ENCODE data around the gene CLK3. TPM values are rescaled to one million over a fixed set of nuclear protein-coding genes. Genes with fewer than 3 reads are reported as not detected.
A peak's percentile ranks its signal among the peaks of the same experiment; 100 is the strongest.

The CLK3 gene
- total and polyA plus RNA-seq, 2 donors (not counting 1 experiment from before 2014, with no cell fraction given): 176 to 350 TPM

- H3K27ac ChIP-seq (ENCODE audit: low read length in 2 of 2): peak overlapping the region; percentile 93 to 99
- peak overlapping the region; percentile 100 for H3K9ac ChIP-seq (ENCODE audit: low read length)
- peaks cover 42% of the 10 kb centered on the region for H3K4me1 Mint-ChIP-seq
- H3K27me3 ChIP-seq (replicated peaks in 1 of 4; ENCODE audit: control extremely low read depth in 1 of 4, control insufficient read depth in 3 of 4, insufficient read depth in 4 of 4, low read length in 3 of 4): no peaks in the 10 kb centered on the region
- intact Hi-C loops (cut with micrococcal nuclease): loop anchor here (5.0 kb wide), 2 partner anchors 406 to 836 kb away; partner anchors contain the start of genes PPCDC and SIN3A
- H3K27ac Mint-ChIP-seq: peak overlapping the region; percentile 97
- peaks cover 18 to 45% of the 10 kb centered on the region in 2 donors for H3K4me1 ChIP-seq (ENCODE audit: control insufficient read depth in 2 of 2, insufficient read depth in 2 of 2, low read length in 2 of 2)
- H3K27me3 Mint-ChIP-seq: no peaks in the 10 kb centered on the region
- 3% methylated on average over 18 of the region's 18 CpGs for WGBS (ENCODE audit: insufficient coverage)
- peak overlapping the region; percentile 26 to 100 (median 100) for H3K4me3 ChIP-seq (ENCODE audit: control extremely low read depth in 1 of 5, extremely low read depth in 1 of 5, insufficient read depth in 1 of 5, low read depth in 2 of 5, low read length in 4 of 5)
- ATAC-seq (ENCODE audit: low read depth): no peak
- peak overlapping the region; percentile 92 for H3K4me3 Mint-ChIP-seq
- peaks cover 57% of the 10 kb centered on the region for H4K20me1 ChIP-seq (ENCODE audit: control insufficient read depth, insufficient read depth, low read length, poor library complexity, severe bottlenecking)
- no peaks in the 10 kb centered on the region for H3K9me3 Mint-ChIP-seq (ENCODE audit: insufficient read depth)
- no peaks in the 10 kb centered on the region for H3K9me3 ChIP-seq (ENCODE audit: control extremely low read depth in 1 of 3, control insufficient read depth in 2 of 3, insufficient read depth in 1 of 3, low read length in 2 of 3)
- peak overlapping the region; percentile 99 for H3K4me2 ChIP-seq (replicated peaks; ENCODE audit: low read depth, low read length, poor library complexity, severe bottlenecking)
- ChIA-PET POLR2A (interaction anchor here (0.6 to 1.5 kb wide), 2 partner anchors 171 to 951 kb away, joined by 3 to 4 read pairs; no protein-coding TSS in a partner anchor), CTCF (interaction anchor here (1.4 to 17.8 kb wide), 5 partner anchors 17 to 234 kb away, joined by 5 to 371 read pairs (median 5); no protein-coding TSS in a partner anchor)
- peak overlapping the region; percentile 85 for H2AFZ ChIP-seq (ENCODE audit: insufficient read depth, low read depth, low read length, poor library complexity, severe bottlenecking)
- H3K79me2 ChIP-seq (ENCODE audit: control insufficient read depth, insufficient read depth, low read length): peaks cover 63% of the 10 kb centered on the region
- TF ChIP-seq EZH2 (IDR thresholded peaks at IDR 0.05; ENCODE audit: borderline replicate concordance, insufficient read depth, low read depth, low read length, poor library complexity, severe bottlenecking): no peak
- TF ChIP-seq, protein P1, sequence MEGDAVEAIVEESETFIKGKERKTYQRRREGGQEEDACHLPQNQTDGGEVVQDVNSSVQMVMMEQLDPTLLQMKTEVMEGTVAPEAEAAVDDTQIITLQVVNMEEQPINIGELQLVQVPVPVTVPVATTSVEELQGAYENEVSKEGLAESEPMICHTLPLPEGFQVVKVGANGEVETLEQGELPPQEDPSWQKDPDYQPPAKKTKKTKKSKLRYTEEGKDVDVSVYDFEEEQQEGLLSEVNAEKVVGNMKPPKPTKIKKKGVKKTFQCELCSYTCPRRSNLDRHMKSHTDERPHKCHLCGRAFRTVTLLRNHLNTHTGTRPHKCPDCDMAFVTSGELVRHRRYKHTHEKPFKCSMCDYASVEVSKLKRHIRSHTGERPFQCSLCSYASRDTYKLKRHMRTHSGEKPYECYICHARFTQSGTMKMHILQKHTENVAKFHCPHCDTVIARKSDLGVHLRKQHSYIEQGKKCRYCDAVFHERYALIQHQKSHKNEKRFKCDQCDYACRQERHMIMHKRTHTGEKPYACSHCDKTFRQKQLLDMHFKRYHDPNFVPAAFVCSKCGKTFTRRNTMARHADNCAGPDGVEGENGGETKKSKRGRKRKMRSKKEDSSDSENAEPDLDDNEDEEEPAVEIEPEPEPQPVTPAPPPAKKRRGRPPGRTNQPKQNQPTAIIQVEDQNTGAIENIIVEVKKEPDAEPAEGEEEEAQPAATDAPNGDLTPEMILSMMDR (IDR thresholded peaks at IDR 0.05): no peak
- DNase-seq: peak; percentile 61
- H3K36me3 ChIP-seq (replicated peaks in 1 of 2; ENCODE audit: control extremely low read depth in 1 of 2, control insufficient read depth in 1 of 2, extremely low read depth in 1 of 2, insufficient read depth in 2 of 2, low read length in 1 of 2): peaks cover 0 to 31% of the 10 kb centered on the region in 2 experiments
Observed at GRCh38 chr15:74616366-74616939, 817 bp downstream of the CLK3 start.

GRCh38 chr15:74616996-74617395 is 1.4 kb downstream of the CLK3 start:
- peaks cover 63% of the 10 kb centered on the region for H4K20me1 ChIP-seq (ENCODE audit: control insufficient read depth, insufficient read depth, low read length, poor library complexity, severe bottlenecking)
- peak overlapping the region; percentile 93 to 99 for H3K27ac ChIP-seq (ENCODE audit: low read length in 2 of 2)
- H3K79me2 ChIP-seq (ENCODE audit: control insufficient read depth, insufficient read depth, low read length): peaks cover 69% of the 10 kb centered on the region
- no peaks in the 10 kb centered on the region for H3K27me3 Mint-ChIP-seq
- H3K27ac Mint-ChIP-seq: peak overlapping the region; percentile 97
- TF ChIP-seq, protein P1 (IDR thresholded peaks at IDR 0.05): no peak
- TF ChIP-seq EZH2 (IDR thresholded peaks at IDR 0.05; ENCODE audit: borderline replicate concordance, insufficient read depth, low read depth, low read length, poor library complexity, severe bottlenecking): no peak
- ChIA-PET CTCF (interaction anchor here (1.3 to 17.8 kb wide), 5 partner anchors 16 to 225 kb away, joined by 3 to 371 read pairs (median 5); no protein-coding TSS in a partner anchor), POLR2A (interaction anchor here (1.2 kb wide), 1 partner anchor 10 kb away, joined by 5 read pairs; no protein-coding TSS in a partner anchor)
- peak overlapping the region; percentile 100 for H3K9ac ChIP-seq (ENCODE audit: low read length)
- no peaks in the 10 kb centered on the region for H3K9me3 ChIP-seq (ENCODE audit: control extremely low read depth in 1 of 3, control insufficient read depth in 2 of 3, insufficient read depth in 1 of 3, low read length in 2 of 3)
- H3K4me3 ChIP-seq (ENCODE audit: control extremely low read depth in 1 of 5, extremely low read depth in 1 of 5, insufficient read depth in 1 of 5, low read depth in 2 of 5, low read length in 4 of 5): peak overlapping the region in 4 of 5 experiments; percentile 98 to 100 (median 100)
- H3K4me1 ChIP-seq (ENCODE audit: control insufficient read depth in 2 of 2, insufficient read depth in 2 of 2, low read length in 2 of 2): peaks cover 18 to 45% of the 10 kb centered on the region in 2 donors
- H3K4me2 ChIP-seq (replicated peaks; ENCODE audit: low read depth, low read length, poor library complexity, severe bottlenecking): peak overlapping the region; percentile 99
- no peaks in the 10 kb centered on the region for H3K9me3 Mint-ChIP-seq (ENCODE audit: insufficient read depth)
- intact Hi-C loops (cut with micrococcal nuclease): loop anchor here (5.0 kb wide), 2 partner anchors 405 to 835 kb away; partner anchors contain the start of genes PPCDC and SIN3A
- ATAC-seq (ENCODE audit: low read depth): no peak
- peaks cover 0 to 36% of the 10 kb centered on the region in 2 experiments for H3K36me3 ChIP-seq (replicated peaks in 1 of 2; ENCODE audit: control extremely low read depth in 1 of 2, control insufficient read depth in 1 of 2, extremely low read depth in 1 of 2, insufficient read depth in 2 of 2, low read length in 1 of 2)
- no peak overlapping the region for H2AFZ ChIP-seq (ENCODE audit: insufficient read depth, low read depth, low read length, poor library complexity, severe bottlenecking)
- peak overlapping the region; percentile 92 for H3K4me3 Mint-ChIP-seq
- DNase-seq: no peak
- H3K4me1 Mint-ChIP-seq: peaks cover 42% of the 10 kb centered on the region
- no peaks in the 10 kb centered on the region for H3K27me3 ChIP-seq (replicated peaks in 1 of 4; ENCODE audit: control extremely low read depth in 1 of 4, control insufficient read depth in 3 of 4, insufficient read depth in 4 of 4, low read length in 3 of 4)
